HG02798 (cell line): Measurements from ENCODE around the gene SUZ12.
"Not testable (repeated sequence)": the region's sequence is repeated elsewhere in the genome, so short reads cannot be mapped to it uniquely, and the experiment has no call there.

Source experiments
- ATAC-seq: cut with Tn5 transposase; IDR thresholded peaks from one replicate; pipeline ENCODE4 v1.9.1; 2021; ENCODE audit warnings: mild to moderate bottlenecking; ENCODE audit not compliant: unreplicated experiment, poor library complexity

Gene SUZ12

DNA sequence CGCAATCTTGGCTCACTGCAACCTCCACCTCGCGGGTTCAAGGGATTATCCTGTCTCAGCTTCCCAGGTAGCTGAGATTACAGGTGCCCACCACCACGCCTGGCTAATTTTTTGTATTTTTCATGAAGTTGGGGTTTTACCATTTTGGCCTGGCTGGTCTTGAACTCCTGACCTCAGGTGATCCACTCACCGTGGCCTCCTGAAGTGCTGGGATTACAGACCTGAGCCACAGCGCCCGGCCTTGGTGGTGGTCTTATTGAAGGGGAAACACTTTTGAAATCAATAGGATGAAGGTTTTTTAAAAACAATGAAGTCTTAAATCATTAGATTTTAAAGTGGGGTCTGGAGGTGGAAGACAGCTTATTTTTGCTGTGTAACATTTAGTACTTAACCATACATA, 5.6 kb downstream of the SUZ12 start:
- not testable (repeated sequence) for ATAC-seq

DNA sequence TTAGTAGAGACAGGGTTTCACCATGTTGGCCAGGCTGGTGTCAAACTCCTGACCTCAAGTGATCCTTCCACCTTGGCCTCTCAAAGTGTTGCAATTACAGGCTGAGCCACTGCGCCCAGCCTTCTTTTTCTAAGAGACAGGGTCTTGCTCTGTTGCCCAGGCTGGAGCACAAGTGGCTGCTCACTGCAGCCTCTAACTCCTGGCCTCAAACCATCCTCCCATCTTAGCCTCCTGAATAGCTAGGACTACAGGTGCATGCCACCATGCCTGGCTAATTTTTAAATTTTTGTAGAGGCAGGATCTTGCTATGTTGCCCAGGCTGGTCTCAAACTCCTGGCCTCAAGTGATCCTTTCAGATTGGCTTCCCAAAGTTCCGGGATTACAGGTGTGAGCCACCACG, 15.1 kb downstream of the SUZ12 start:
- ATAC-seq: not testable (repeated sequence)

- not testable (repeated sequence) for ATAC-seq
These were observed 27.3 kb downstream of the SUZ12 start for GRCh38 chr17:31964131-31964530.

DNA sequence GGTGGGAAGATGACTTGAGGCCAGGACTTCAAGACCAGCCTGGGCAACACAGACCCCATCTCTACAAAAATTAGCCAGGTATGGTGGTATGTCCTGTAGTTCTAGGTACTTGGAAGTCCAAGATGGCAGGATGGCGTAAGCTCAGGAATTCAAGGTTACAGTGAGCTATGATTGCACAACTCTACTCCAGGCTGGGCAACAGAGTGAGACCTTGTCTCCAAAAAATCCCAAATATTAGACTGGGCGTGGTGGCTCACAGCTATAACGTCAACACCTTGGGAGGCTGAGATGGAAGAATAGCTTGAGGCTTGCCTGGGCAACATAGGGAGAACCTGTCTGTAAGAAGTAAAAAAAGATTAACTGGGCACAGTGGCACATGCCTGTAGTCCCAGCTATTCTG, 30.8 kb downstream of the SUZ12 start:
- no peak for ATAC-seq

- ATAC-seq: not testable (repeated sequence)
These were observed 33.6 kb downstream of the SUZ12 start for GRCh38 chr17:31970416-31970815.

GRCh38 chr17:31974269-31975071, 37.7 kb downstream of the SUZ12 start:
- not testable (repeated sequence) for ATAC-seq

DNA sequence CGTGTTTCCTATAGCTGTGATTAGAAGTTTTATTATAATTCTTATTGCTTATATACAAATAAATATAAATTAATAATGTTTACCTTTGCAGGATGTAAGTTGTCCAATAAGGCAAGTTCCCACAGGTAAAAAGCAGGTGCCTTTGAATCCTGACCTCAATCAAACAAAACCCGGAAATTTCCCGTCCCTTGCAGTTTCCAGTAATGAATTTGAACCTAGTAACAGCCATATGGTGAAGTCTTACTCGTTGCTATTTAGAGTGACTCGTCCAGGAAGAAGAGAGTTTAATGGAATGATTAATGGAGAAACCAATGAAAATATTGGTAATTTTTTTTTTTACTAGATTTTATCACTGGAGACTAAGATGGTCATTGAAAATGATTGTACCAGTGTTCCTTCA, 38.6 kb downstream of the SUZ12 start:
- not testable (repeated sequence) for ATAC-seq

DNA sequence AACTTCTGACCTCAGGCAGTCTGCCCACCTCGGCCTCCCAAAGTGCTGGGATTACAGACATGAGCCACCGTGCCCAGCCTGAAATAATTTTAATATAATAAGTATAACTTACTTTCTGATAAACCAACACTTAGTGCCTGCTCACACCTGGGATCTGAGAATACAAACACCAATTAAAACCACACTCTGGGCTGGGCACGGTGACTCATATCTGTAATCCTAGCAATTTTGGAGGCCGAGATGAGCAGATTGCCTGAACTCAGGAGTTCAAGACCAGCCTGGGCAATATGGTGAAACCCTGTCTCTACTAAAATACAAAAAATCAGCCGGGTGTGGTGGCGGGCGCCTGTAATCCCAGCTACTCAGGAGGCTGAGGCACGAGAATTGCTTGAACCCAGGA, 55.0 kb downstream of the SUZ12 start:
- ATAC-seq: not testable (repeated sequence)

DNA sequence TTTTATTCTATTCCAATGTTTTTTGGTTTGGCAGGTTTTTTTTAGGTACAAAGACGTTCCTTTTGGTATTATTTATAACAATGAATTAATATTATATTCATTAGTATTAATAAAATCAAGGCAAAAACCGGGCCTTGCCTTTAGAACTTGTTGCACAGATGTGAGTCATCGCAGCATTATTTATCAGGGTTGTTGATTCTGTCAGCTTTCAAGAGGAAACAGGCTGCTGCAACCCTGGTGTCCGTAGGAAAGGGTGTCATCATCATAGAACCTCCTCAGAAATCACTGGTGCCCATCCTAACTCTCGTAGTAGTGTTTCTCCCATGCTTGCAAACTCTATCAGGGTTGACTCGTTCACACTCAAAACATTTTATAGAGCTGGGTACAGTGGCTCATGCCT, 60.2 kb downstream of the SUZ12 start:
- ATAC-seq: no peak

- peak; percentile 89 for ATAC-seq
These were observed 70.2 kb downstream of the SUZ12 start, which contains the start of gene LRRC37B for GRCh38 chr17:32006957-32007462. Gene LRRC37B (plus strand): TSS chr17:32007383. CDS start chr17:32021393, 14,010 bp downstream.

DNA sequence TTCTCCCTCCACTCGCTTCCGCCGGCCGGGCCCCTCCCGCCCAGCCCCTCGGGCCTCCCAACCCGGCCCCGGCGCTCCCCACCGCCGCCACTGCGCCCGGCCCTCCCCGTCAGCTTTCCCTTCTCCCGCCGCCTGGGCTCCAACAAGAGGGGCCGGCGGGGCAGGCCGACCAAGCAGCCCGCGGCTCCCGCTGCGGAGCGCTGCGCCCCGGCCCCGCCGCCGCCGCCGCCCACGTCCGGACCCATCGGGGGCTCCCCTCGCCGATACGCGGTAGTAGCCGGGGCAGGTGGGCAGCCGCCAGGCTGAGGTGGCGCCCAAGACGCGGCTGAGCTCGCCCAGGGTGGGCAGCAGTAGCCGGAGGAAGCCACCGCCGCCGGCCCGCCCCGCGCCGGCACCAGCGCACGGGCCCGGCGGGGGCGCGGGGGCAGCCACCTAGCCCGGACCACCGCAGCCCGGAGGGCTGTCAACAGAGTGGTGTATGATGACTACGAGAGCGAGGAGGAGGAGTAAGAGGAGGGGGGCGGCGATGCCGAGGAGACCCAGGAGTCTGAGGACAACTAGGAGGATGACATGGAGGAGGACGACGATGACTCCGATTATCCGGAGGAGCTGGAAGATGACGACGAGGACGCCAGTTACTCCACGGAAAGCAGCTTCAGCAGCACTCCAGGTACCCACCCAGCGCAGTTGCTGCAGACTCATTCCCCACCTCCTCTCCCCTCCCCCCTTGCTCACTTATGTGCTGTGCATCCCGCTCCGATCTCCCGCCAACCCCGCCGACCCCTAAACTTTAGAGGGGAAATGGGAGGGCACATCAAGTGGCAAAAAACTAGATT, 70.9 kb downstream of the SUZ12 start:
- peak; percentile 48 for ATAC-seq

- ATAC-seq: no peak
These were observed 72.4 kb downstream of the SUZ12 start for GRCh38 chr17:32009262-32009542.

- no peak for ATAC-seq
These were observed 73.3 kb downstream of the SUZ12 start for GRCh38 chr17:32010114-32010513.

DNA sequence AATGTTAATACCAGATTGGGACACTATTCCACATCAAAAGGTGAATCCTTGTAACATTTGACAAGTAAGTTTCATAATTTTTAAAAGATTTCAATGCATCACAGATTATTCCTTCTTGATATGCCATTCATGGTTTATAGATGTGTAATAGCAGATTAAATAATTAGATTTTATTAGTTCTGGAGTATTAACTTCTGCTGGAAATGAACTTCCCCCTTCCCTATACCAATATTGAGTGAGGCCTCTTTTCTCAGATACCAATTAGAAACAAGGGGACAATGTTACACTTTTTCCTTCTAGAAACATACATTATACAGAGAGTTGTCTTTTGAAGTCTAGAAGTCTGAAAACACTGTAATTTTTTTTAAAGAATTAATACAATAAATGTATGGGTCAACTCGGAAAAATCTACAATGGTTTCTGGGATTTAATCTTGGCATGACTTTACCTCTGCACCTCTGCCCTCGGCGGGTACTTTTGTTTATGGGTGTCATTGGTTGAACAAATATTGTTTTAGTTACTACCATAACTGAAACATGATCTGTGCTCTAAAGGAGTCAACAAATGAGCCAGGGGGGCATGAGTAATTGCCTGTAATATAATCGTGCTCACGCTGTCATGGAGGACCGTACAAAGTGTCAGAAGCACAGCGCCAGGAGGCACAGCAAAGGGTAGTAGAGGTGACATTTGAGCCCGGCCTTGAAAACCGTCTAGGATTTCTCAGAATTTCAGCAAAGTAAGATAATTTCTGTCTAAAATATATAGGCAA, 78.6 kb downstream of the SUZ12 start:
- no peak for ATAC-seq

GRCh38 chr17:32016231-32016630, 79.4 kb downstream of the SUZ12 start:
- no peak for ATAC-seq

DNA sequence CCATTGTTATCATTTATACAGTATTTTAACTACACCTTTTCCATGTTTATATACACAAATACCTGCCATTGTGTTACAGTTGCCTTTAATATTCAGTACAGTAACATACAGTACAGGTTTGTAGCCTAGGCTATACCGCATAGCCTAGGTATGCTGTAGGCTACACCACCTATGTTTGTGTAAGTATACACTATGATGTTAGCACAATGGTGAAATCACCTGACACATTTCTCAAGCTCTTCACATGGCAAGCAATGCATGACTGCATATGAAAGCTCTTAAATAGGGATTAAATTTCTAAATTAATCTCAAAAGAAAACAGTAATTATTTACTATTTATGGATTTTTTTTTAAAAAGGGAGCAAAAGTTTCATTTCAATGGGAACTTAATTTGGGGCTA, 82.4 kb downstream of the SUZ12 start:
- no peak for ATAC-seq

DNA sequence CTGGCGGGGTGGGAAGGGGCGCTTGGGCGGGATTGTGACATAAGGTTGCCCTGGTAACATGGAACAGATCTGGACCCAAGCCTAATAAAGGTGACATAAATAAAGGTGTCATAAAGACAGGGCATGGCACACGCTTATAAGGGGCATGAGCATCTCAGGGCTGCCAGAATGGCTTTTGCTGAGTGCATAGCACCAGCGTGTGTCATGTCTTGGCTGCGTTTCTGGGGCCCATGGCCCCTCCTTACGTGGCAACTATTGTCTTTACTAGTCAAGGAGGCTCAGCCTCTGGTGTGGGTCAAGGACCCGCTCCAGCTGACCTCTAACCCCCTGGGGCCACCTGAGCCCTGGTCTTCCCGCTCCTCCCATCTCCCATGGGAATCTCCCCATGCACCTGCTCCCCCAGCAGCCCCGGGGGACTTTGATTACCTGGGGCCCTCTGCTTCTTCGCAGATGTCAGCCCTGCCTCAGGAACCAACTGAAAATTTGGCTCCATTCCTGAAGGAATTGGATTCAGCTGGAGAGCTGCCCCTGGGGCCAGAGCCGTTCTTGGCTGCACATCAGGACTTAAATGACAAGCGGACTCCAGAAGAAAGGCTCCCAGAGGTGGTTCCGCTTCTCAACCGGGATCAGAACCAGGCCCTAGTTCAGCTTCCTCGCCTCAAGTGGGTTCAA, 84.3 kb downstream of the SUZ12 start:
- ATAC-seq: no peak

DNA sequence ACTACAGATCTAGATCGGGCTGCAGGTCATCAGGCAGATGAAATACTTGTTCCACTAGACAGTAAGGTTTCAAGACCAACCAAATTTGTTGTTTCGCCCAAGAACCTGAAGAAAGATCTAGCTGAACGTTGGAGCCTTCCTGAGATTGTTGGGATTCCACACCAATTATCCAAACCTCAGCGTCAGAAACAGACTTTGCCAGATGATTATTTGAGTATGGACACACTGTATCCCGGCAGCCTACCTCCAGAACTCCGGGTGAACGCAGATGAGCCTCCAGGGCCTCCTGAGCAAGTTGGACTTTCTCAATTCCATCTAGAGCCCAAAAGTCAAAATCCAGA, 84.8 kb downstream of the SUZ12 start:
- ATAC-seq: no peak

GRCh38 chr17:32022554-32022953, 85.7 kb downstream of the SUZ12 start:
- not testable (repeated sequence) for ATAC-seq

DNA sequence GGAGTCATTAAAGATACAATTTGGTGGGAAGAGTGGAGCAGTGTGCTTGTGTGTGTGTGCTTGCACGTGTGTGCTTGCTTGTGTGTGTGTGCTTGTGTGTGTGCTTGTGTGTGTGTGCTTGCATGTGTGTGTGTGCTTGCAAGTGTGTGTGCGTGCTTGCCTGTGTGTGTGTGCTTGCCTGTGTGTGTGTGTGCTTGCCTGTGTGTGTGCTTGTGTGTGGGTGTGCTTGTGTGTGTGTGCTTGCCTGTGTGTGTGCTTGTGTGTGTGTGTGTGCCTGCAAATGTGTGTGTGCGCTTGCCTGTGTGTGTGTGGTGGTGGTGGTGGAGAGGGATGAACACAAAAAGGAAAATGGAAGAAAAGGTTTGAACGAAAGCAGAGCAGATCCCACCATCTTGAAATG, 90.5 kb downstream of the SUZ12 start:
- ATAC-seq: not testable (repeated sequence)
